ENCODE data around the gene AGTRAP.

- no peak for TF ChIP-seq POLR2A (IDR thresholded peaks at IDR 0.05; ENCODE audit: low read depth, low read length)
- no peak for TF ChIP-seq POLR2AphosphoS5 (IDR thresholded peaks at IDR 0.05; ENCODE audit: low read depth, low read length)
Observed at GRCh38 chr1:11746795-11747487, 11.0 kb downstream of the AGTRAP start.
